DOHH2 (cell line): ENCODE data around the gene MOB2.

ENCODE experiments used
- EZH2phosphoT487 ChIP-seq: fragments of 200-600 bp; sonication (generic); IDR thresholded peaks from 2 replicates; pipeline ENCODE4 v1.6.1; 2017; ENCODE audit warnings: borderline replicate concordance, mild to moderate bottlenecking, antibody characterized with exemption, low read length, moderate library complexity, mixed read lengths
- TF ChIP-seq, protein P1 (sequence below): fragments of 200-600 bp; sonication (generic); IDR thresholded peaks from one replicate; pipeline ENCODE4 v1.5.1; 2014; ENCODE audit warnings: antibody characterized with exemption, mild to moderate bottlenecking, low read depth, low read length; ENCODE audit not compliant: poor library complexity, severe bottlenecking

DNA sequence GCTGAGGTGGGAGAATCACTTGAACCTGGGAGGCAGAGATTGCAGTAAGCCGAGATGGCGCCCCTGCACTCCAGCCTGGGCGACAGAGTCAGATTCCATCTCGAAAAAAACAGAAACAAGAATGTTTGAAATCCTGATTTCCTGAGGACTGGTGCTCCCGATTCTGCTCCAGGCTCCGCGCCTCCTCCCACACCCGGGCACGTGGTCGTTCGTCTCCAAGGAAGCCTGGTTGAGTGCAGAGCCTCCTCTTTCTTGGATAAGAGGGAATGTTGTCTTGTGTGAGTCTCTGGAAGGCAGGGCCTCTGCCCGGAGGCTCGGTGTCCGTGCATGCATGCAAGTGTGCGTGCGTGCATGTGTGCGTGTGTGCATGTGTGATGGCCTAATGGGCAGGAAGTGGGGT is 66.8 kb downstream of the MOB2 start:
- TF ChIP-seq, protein P1, sequence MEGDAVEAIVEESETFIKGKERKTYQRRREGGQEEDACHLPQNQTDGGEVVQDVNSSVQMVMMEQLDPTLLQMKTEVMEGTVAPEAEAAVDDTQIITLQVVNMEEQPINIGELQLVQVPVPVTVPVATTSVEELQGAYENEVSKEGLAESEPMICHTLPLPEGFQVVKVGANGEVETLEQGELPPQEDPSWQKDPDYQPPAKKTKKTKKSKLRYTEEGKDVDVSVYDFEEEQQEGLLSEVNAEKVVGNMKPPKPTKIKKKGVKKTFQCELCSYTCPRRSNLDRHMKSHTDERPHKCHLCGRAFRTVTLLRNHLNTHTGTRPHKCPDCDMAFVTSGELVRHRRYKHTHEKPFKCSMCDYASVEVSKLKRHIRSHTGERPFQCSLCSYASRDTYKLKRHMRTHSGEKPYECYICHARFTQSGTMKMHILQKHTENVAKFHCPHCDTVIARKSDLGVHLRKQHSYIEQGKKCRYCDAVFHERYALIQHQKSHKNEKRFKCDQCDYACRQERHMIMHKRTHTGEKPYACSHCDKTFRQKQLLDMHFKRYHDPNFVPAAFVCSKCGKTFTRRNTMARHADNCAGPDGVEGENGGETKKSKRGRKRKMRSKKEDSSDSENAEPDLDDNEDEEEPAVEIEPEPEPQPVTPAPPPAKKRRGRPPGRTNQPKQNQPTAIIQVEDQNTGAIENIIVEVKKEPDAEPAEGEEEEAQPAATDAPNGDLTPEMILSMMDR, result no peak
- no peak for TF ChIP-seq EZH2phosphoT487
